Activated T-helper 17 cell treated with anti-CD3 and anti-CD28 coated beads, Interleukin-2, amount 50 U/mL, for 72 hours (primary cell): ENCODE results near the gene PRKN. TPM values are rescaled to one million over a fixed set of nuclear protein-coding genes. Genes with fewer than 3 reads are reported as not detected.

Source experiments
- ATAC-seq: fragments of 150-1000 bp; cut with Tn5 transposase; replicated peaks from 2 replicates; pipeline ENCODE4 v1.10.0; 2021; ENCODE audit warnings: mild to moderate bottlenecking, moderate library complexity
- H3K27ac Mint-ChIP-seq: one replicate; pipeline ENCODE4 v1.8.0; 2022; ENCODE audit warnings: mixed read lengths
- H3K27me3 Mint-ChIP-seq: one replicate; pipeline ENCODE4 v1.8.0; 2022; ENCODE audit warnings: mixed read lengths
- H3K36me3 Mint-ChIP-seq: one replicate; pipeline ENCODE4 v1.8.0; 2022; ENCODE audit warnings: low read depth, mild to moderate bottlenecking, mixed read lengths
- H3K4me1 Mint-ChIP-seq: one replicate; pipeline ENCODE4 v1.8.0; 2022; ENCODE audit warnings: mixed read lengths
- H3K4me3 Mint-ChIP-seq: one replicate; pipeline ENCODE4 v1.8.0; 2022; ENCODE audit warnings: mild to moderate bottlenecking, mixed read lengths
- H3K9me3 Mint-ChIP-seq: one replicate; pipeline ENCODE4 v1.8.0; 2022; ENCODE audit warnings: mixed read lengths
- total RNA-seq, 2 donors: library from RNA; stranded (reverse); gene quantifications; one replicate each; pipeline ENCODE4 v1.2.3, GENCODE V29; 2022

PRKN gene
- total RNA-seq, 2 donors from 2014 or later, result 0.84 to 0.87 TPM

- ATAC-seq, result no peak
- Mint-ChIP-seq H3K27ac (no peak overlapping the region), H3K4me3 (no peak overlapping the region), H3K27me3 (no peaks in the 10 kb centered on the region), H3K4me1 (no peaks in the 10 kb centered on the region), H3K9me3 (no peaks in the 10 kb centered on the region), H3K36me3 (no peaks in the 10 kb centered on the region)
Measured at GRCh38 chr6:162239330-162239729, 488.2 kb downstream of the PRKN start.

- no peak overlapping the region for H3K27ac Mint-ChIP-seq
- no peaks in the 10 kb centered on the region for H3K9me3 Mint-ChIP-seq
- no peaks in the 10 kb centered on the region for H3K27me3 Mint-ChIP-seq
- no peaks in the 10 kb centered on the region for H3K4me1 Mint-ChIP-seq
- no peaks in the 10 kb centered on the region for H3K36me3 Mint-ChIP-seq
- H3K4me3 Mint-ChIP-seq, result no peak overlapping the region
- no peak for ATAC-seq
Measured at GRCh38 chr6:162238675-162239074, 488.9 kb downstream of the PRKN start.

- no peaks in the 10 kb centered on the region for H3K9me3 Mint-ChIP-seq
- no peaks in the 10 kb centered on the region for H3K4me1 Mint-ChIP-seq
- ATAC-seq, result no peak
- H3K27me3 Mint-ChIP-seq, result no peaks in the 10 kb centered on the region
- no peaks in the 10 kb centered on the region for H3K36me3 Mint-ChIP-seq
- no peak overlapping the region for H3K27ac Mint-ChIP-seq
- no peak overlapping the region for H3K4me3 Mint-ChIP-seq
Measured at GRCh38 chr6:162237331-162237730, 490.2 kb downstream of the PRKN start.

- Mint-ChIP-seq H3K36me3 (no peaks in the 10 kb centered on the region), H3K4me3 (no peak overlapping the region), H3K27me3 (no peaks in the 10 kb centered on the region), H3K27ac (no peak overlapping the region), H3K4me1 (no peaks in the 10 kb centered on the region), H3K9me3 (no peaks in the 10 kb centered on the region)
- ATAC-seq, result no peak
Measured at GRCh38 chr6:162234631-162235030, 492.9 kb downstream of the PRKN start.

- H3K9me3 Mint-ChIP-seq, result no peaks in the 10 kb centered on the region
Measured at GRCh38 chr6:162230147-162230752, 497.3 kb downstream of the PRKN start.

GRCh38 chr6:162229093-162229492 is 498.5 kb downstream of the PRKN start:
- H3K36me3 Mint-ChIP-seq, result no peaks in the 10 kb centered on the region
- H3K4me1 Mint-ChIP-seq, result no peaks in the 10 kb centered on the region
- H3K27ac Mint-ChIP-seq, result no peak overlapping the region
- no peaks in the 10 kb centered on the region for H3K9me3 Mint-ChIP-seq
- H3K4me3 Mint-ChIP-seq, result no peak overlapping the region
- H3K27me3 Mint-ChIP-seq, result no peaks in the 10 kb centered on the region
- no peak for ATAC-seq

More at GRCh38 chr6:162230147-162230752, 497.3 kb downstream of the PRKN start:
- Mint-ChIP-seq H3K36me3 (no peaks in the 10 kb centered on the region), H3K4me1 (no peaks in the 10 kb centered on the region), H3K27me3 (no peaks in the 10 kb centered on the region), H3K4me3 (no peak overlapping the region), H3K27ac (no peak overlapping the region)
- no peak for ATAC-seq

- no peak overlapping the region for H3K4me3 Mint-ChIP-seq
- H3K27me3 Mint-ChIP-seq, result no peaks in the 10 kb centered on the region
- no peak overlapping the region for H3K27ac Mint-ChIP-seq
- ATAC-seq, result no peak
- H3K36me3 Mint-ChIP-seq, result no peaks in the 10 kb centered on the region
- H3K9me3 Mint-ChIP-seq, result no peaks in the 10 kb centered on the region
- no peaks in the 10 kb centered on the region for H3K4me1 Mint-ChIP-seq
Measured at GRCh38 chr6:162226803-162227202, 500.8 kb downstream of the PRKN start.

GRCh38 chr6:162222521-162222920 is 505.0 kb downstream of the PRKN start:
- no peaks in the 10 kb centered on the region for H3K4me1 Mint-ChIP-seq
- H3K36me3 Mint-ChIP-seq, result no peaks in the 10 kb centered on the region
- H3K9me3 Mint-ChIP-seq, result no peaks in the 10 kb centered on the region
- H3K27me3 Mint-ChIP-seq, result no peaks in the 10 kb centered on the region
- no peak overlapping the region for H3K27ac Mint-ChIP-seq
- no peak overlapping the region for H3K4me3 Mint-ChIP-seq
- ATAC-seq, result no peak

- Mint-ChIP-seq H3K27me3 (no peaks in the 10 kb centered on the region), H3K4me3 (no peak overlapping the region), H3K4me1 (no peaks in the 10 kb centered on the region), H3K36me3 (no peaks in the 10 kb centered on the region), H3K9me3 (no peaks in the 10 kb centered on the region), H3K27ac (no peak overlapping the region)
- no peak for ATAC-seq
Measured at GRCh38 chr6:162220876-162221275, 506.7 kb downstream of the PRKN start.

- no peak for ATAC-seq
- H3K4me3 Mint-ChIP-seq, result no peak overlapping the region
- no peaks in the 10 kb centered on the region for H3K36me3 Mint-ChIP-seq
- H3K4me1 Mint-ChIP-seq, result no peaks in the 10 kb centered on the region
- no peaks in the 10 kb centered on the region for H3K27me3 Mint-ChIP-seq
- H3K9me3 Mint-ChIP-seq, result no peaks in the 10 kb centered on the region
- no peak overlapping the region for H3K27ac Mint-ChIP-seq
Measured at GRCh38 chr6:162219266-162219665, 508.3 kb downstream of the PRKN start.

GRCh38 chr6:162217811-162218493 is 509.6 kb downstream of the PRKN start:
- Mint-ChIP-seq H3K27ac (no peak overlapping the region), H3K9me3 (no peaks in the 10 kb centered on the region), H3K27me3 (no peaks in the 10 kb centered on the region), H3K4me3 (no peak overlapping the region), H3K4me1 (no peaks in the 10 kb centered on the region), H3K36me3 (no peaks in the 10 kb centered on the region)
- no peak for ATAC-seq

- H3K27me3 Mint-ChIP-seq, result no peaks in the 10 kb centered on the region
- H3K27ac Mint-ChIP-seq, result no peak overlapping the region
- H3K9me3 Mint-ChIP-seq, result no peaks in the 10 kb centered on the region
- no peaks in the 10 kb centered on the region for H3K4me1 Mint-ChIP-seq
- H3K36me3 Mint-ChIP-seq, result no peaks in the 10 kb centered on the region
- no peak for ATAC-seq
- H3K4me3 Mint-ChIP-seq, result no peak overlapping the region
Measured at GRCh38 chr6:162217058-162217457, 510.5 kb downstream of the PRKN start.

GRCh38 chr6:162211777-162212176 is 515.8 kb downstream of the PRKN start:
- no peak overlapping the region for H3K4me3 Mint-ChIP-seq

GRCh38 chr6:162211022-162211421 is 516.5 kb downstream of the PRKN start:
- no peak overlapping the region for H3K27ac Mint-ChIP-seq
- no peaks in the 10 kb centered on the region for H3K27me3 Mint-ChIP-seq
- H3K9me3 Mint-ChIP-seq, result no peaks in the 10 kb centered on the region
- H3K36me3 Mint-ChIP-seq, result no peaks in the 10 kb centered on the region
- no peak overlapping the region for H3K4me3 Mint-ChIP-seq
- no peaks in the 10 kb centered on the region for H3K4me1 Mint-ChIP-seq
- ATAC-seq, result no peak

More at GRCh38 chr6:162211777-162212176, 515.8 kb downstream of the PRKN start:
- ATAC-seq, result no peak
- Mint-ChIP-seq H3K9me3 (no peaks in the 10 kb centered on the region), H3K27me3 (no peaks in the 10 kb centered on the region), H3K27ac (no peak overlapping the region), H3K36me3 (no peaks in the 10 kb centered on the region), H3K4me1 (no peaks in the 10 kb centered on the region)

- Mint-ChIP-seq H3K9me3 (no peaks in the 10 kb centered on the region), H3K27me3 (no peaks in the 10 kb centered on the region), H3K4me1 (no peaks in the 10 kb centered on the region), H3K4me3 (no peak overlapping the region), H3K27ac (no peak overlapping the region), H3K36me3 (no peaks in the 10 kb centered on the region)
- ATAC-seq, result no peak
Measured at GRCh38 chr6:162203287-162203686, 524.3 kb downstream of the PRKN start.
